Heart right ventricle (tissue), 16 donors: ENCODE data around the gene SLC31A2. TPM values are rescaled to one million over a fixed set of nuclear protein-coding genes. Genes with fewer than 3 reads are reported as not detected.
A peak's percentile ranks its signal among the peaks of the same experiment; 100 is the strongest.

Experiments used
- ATAC-seq, 8 donors: fragments of 200-7000 bp; cut with Tn5 transposase; one replicate each; pipeline ENCODE4 v1.9.1; 2020; ENCODE audit warnings: mild to moderate bottlenecking in 8 of 8, moderate library complexity in 8 of 8, moderate number of reproducible peaks in 1 of 8
- DNase-seq, 2 donors: peaks; one replicate each; pipeline ENCODE4 v3.0.0-alpha.2; 2020
- H3K27ac ChIP-seq, 10 donors: fragments of 200-600 bp; sonication (generic) in 2 of 10; one replicate each; pipeline versions ENCODE4 v1.5.0 to v1.8.0; 2020 to 2022; ENCODE audit warnings: mild to moderate bottlenecking in 3 of 10
- H3K27me3 ChIP-seq, 7 donors: fragments of 200-600 bp; one replicate each; pipeline ENCODE4 v1.8.0; 2021 to 2022; ENCODE audit warnings: mild to moderate bottlenecking in 2 of 7
- H3K36me3 ChIP-seq, 9 donors: fragments of 200-600 bp; sonication (generic) in 1 of 9; one replicate each; pipeline versions ENCODE4 v1.5.0 to v1.8.0; 2020 to 2022; ENCODE audit warnings: mild to moderate bottlenecking in 2 of 9
- H3K4me1 ChIP-seq, 9 donors: fragments of 200-600 bp; sonication (generic) in 1 of 9; one replicate each; pipeline versions ENCODE4 v1.5.0 to v1.8.0; 2020 to 2022; ENCODE audit warnings: mild to moderate bottlenecking in 4 of 9
- H3K4me3 ChIP-seq, 10 donors: fragments of 200-600 bp; sonication (generic) in 2 of 10; one replicate each; pipeline versions ENCODE4 v1.5.0 to v1.8.0; 2020 to 2022; ENCODE audit warnings: mild to moderate bottlenecking in 7 of 10, moderate library complexity in 2 of 10
- H3K9me3 ChIP-seq, 11 donors: fragments of 200-600 bp in 10 of 11; sonication (generic) in 2 of 11; one replicate each; pipeline versions ENCODE4 v1.5.0 to v1.8.0; 2013 to 2022; ENCODE audit warnings: mild to moderate bottlenecking in 2 of 11, control low read depth in 1 of 11, moderate library complexity in 1 of 11
- CTCF ChIP-seq, 9 donors: fragments of 200-600 bp; sonication (generic) in 2 of 9; IDR thresholded peaks; one replicate each; pipeline versions ENCODE4 v1.5.0 to v1.8.0; 2021 to 2022; ENCODE audit warnings: antibody characterized with exemption in 9 of 9, mild to moderate bottlenecking in 5 of 9, moderate library complexity in 1 of 9
- WGBS, 2 donors: extraction: QIAGEN DNeasy Blood & Tissue Kit; methylation state at CpG; one replicate each; pipeline ENCODE4 v1.1.7; 2013; ENCODE audit warnings: inconsistent platforms in 1 of 2; 5-methylcytosine and 5-hydroxymethylcytosine counted together
- intact Hi-C, 10 donors: fragments of 100-400 bp; cut with DNase I; formaldehyde crosslinking; loops; one replicate each; pipeline versions ENCODE4 v1.11.1 to v1.14.2; 2022
- polyA plus RNA-seq, 2 donors: library from polyadenylated mRNA; stranded (reverse); fragments of 200-250 nt; gene quantifications; one replicate each; pipeline ENCODE4 v1.2.3, GENCODE V29; 2013
- total RNA-seq, 10 donors: library from RNA; stranded (reverse); fragmentation: NEBNext Ultra II Directional in 3 of 10; extraction: Animal tissue kit (Norgen Biotek cat#: 25700) in 3 of 10; gene quantifications; one replicate each; pipeline versions ENCODE4 v1.2.1 to v1.2.4, GENCODE V29; 2021 to 2023
- donor health status: Arrhythmogenic right ventricular cardiomyopathy.
- donor health status: ischemic (EF 13 %, LVEDD 7.1; RV severe dilation, severe dysfunction).
- donor health status: healthy with polysubstance abuse.
- donor health status: DM: no; HTN: yes; CAD: no.
- donor health status: DM: no; HTN: no; CAD: no.
- donor health status: ischemic (EF 25% LVEDD 6.9; RV normal size, moderate dysfunction).
- donor health status: ischemic (EF 25% LVEDD 5.7; RV mildly dilated, moderate dysfunction).
- donor health status: healthy.
- donor health status: DM: yes; HTN: yes; CAD: no.
- donor health status: Ischemic cardiomyopathy.
- donor health status: ischemic (EF 35%, LVEDD 5.7; RV mildly dilated, moderate dysfunction).
- donor health status: nonischemic (EF 11% LVEDD 7.7; RV severe dilation, severe dysfunction).
- donor health status: DM: yes; HTN: yes; CAD: no.
- donor health status: PGD.
- donor health status: ischemic (EF 29% LVEDD 5.4; RV normal size, mild dysfunction).
- donor health status: nonischemic (EF 23%, LVEDD 6.1; RV moderate dilation, normal function).

The SLC31A2 gene
- total and polyA plus RNA-seq, 12 donors: 6.8 to 19.3 (median 9.7) TPM

GRCh38 chr9:113185271-113185670, 34.5 kb downstream of the SLC31A2 start:
- Histone ChIP-seq H3K27me3 (no peaks in the 10 kb centered on the region), H3K36me3 (peaks cover 5 to 100% (median 66%) of the 10 kb centered on the region in 9 donors), H3K4me1 (peaks cover 0 to 35% (median 0%) of the 10 kb centered on the region in 9 donors), H3K4me3 (no peak overlapping the region), H3K27ac (no peak overlapping the region), H3K9me3 (no peaks in the 10 kb centered on the region)
- intact Hi-C loops: no loop called here
- no peak for TF ChIP-seq CTCF (IDR thresholded peaks at IDR 0.05)
- DNase-seq: no peak
- ATAC-seq: no peak
- WGBS, 2 donors: 91 to 92% methylated on average over 4 of the region's 4 CpGs

GRCh38 chr9:113186137-113186755, 35.4 kb downstream of the SLC31A2 start:
- no peak overlapping the region for H3K4me3 ChIP-seq
- ATAC-seq (no peak), DNase-seq (no peak)
- intact Hi-C loops: no loop called here
- WGBS, 2 donors: 93 to 95% methylated on average over 7 of the region's 7 CpGs
- peaks cover 5 to 100% (median 61%) of the 10 kb centered on the region in 9 donors for H3K36me3 ChIP-seq
- peaks cover 0 to 35% (median 0%) of the 10 kb centered on the region in 9 donors for H3K4me1 ChIP-seq
- no peak for TF ChIP-seq CTCF (IDR thresholded peaks at IDR 0.05)
- peak overlapping the region in 1 of 10 donors; percentile 82 for H3K27ac ChIP-seq
- no peaks in the 10 kb centered on the region for H3K27me3 ChIP-seq
- H3K9me3 ChIP-seq: no peaks in the 10 kb centered on the region

GRCh38 chr9:113187929-113188595, 37.3 kb downstream of the SLC31A2 start:
- no peak for TF ChIP-seq CTCF (IDR thresholded peaks at IDR 0.05)
- Histone ChIP-seq H3K27me3 (no peaks in the 10 kb centered on the region), H3K27ac (peak overlapping the region in 9 of 10 donors; percentile 7 to 82 (median 31)), H3K4me3 (peak overlapping the region in 1 of 10 donors; percentile 10), H3K36me3 (peaks cover 0 to 100% (median 53%) of the 10 kb centered on the region in 9 donors), H3K4me1 (peaks cover 0 to 35% (median 0%) of the 10 kb centered on the region in 9 donors), H3K9me3 (no peaks in the 10 kb centered on the region)
- WGBS, 2 donors: 76 to 83% methylated on average over 9 of the region's 9 CpGs
- intact Hi-C loops: no loop called here
- peak; percentile 64 to 95 (median 92) for ATAC-seq
- peak in 1 of 2 donors; percentile 28 for DNase-seq

- no peak for TF ChIP-seq CTCF (IDR thresholded peaks at IDR 0.05)
- ATAC-seq: no peak
- Histone ChIP-seq H3K4me1 (peaks cover 0 to 20% (median 0%) of the 10 kb centered on the region in 9 donors), H3K27me3 (no peaks in the 10 kb centered on the region), H3K27ac (no peak overlapping the region), H3K36me3 (peaks cover 0 to 100% (median 36%) of the 10 kb centered on the region in 9 donors), H3K4me3 (no peak overlapping the region), H3K9me3 (no peaks in the 10 kb centered on the region)
- WGBS, 2 donors: 43 to 69% methylated on average over 2 of the region's 2 CpGs
- no peak for DNase-seq
- intact Hi-C loops: no loop called here
Measured at GRCh38 chr9:113192455-113192854, 41.6 kb downstream of the SLC31A2 start.
